NT2/D1 (cell line): Measurements from ENCODE around the gene YY1.
"Not testable (repeated sequence)": the region's sequence is repeated elsewhere in the genome, so short reads cannot be mapped to it uniquely, and the experiment has no call there.

ENCODE experiments used
- DNase-seq: peaks from one replicate; pipeline ENCODE4 v3.0.0-alpha.2; 2011; ENCODE audit warnings: low read depth, low spot score
- H3K27me3 ChIP-seq: 2 replicates; pipeline ENCODE4 v1.6.0; 2011; ENCODE audit warnings: mild to moderate bottlenecking; ENCODE audit not compliant: insufficient read length, insufficient read depth
- H3K36me3 ChIP-seq: 2 replicates; pipeline ENCODE4 v1.6.1; 2011; ENCODE audit warnings: mild to moderate bottlenecking, low read length, mixed read lengths; ENCODE audit not compliant: insufficient read depth, insufficient read length
- H3K4me1 ChIP-seq: 2 replicates; pipeline ENCODE4 v1.5.1; 2011; ENCODE audit not compliant: insufficient read depth, insufficient read length
- H3K4me3 ChIP-seq: 2 replicates; pipeline ENCODE4 v1.5.1; 2011; ENCODE audit warnings: low read depth; ENCODE audit not compliant: insufficient read length
- H3K9ac ChIP-seq: 2 replicates; pipeline ENCODE4 v1.6.0; 2011; ENCODE audit warnings: low read depth; ENCODE audit not compliant: insufficient read length
- H3K9me3 ChIP-seq: 2 replicates; pipeline ENCODE4 v1.5.1; 2011; ENCODE audit warnings: mild to moderate bottlenecking, low read length; ENCODE audit not compliant: insufficient read depth
- SUZ12 ChIP-seq: IDR thresholded peaks from 2 replicates; pipeline ENCODE4 v1.6.1; 2011; ENCODE audit not compliant: insufficient read length, insufficient read depth; ENCODE audit errors: extremely low read depth
- YY1 ChIP-seq: IDR thresholded peaks from 2 replicates; pipeline ENCODE4 v1.6.1; 2011; ENCODE audit not compliant: insufficient read length, insufficient read depth
- ZNF274 ChIP-seq: IDR thresholded peaks from 2 replicates; pipeline ENCODE4 v1.6.1; 2011; ENCODE audit warnings: mild to moderate bottlenecking, low read depth, low read length

Gene YY1

DNA sequence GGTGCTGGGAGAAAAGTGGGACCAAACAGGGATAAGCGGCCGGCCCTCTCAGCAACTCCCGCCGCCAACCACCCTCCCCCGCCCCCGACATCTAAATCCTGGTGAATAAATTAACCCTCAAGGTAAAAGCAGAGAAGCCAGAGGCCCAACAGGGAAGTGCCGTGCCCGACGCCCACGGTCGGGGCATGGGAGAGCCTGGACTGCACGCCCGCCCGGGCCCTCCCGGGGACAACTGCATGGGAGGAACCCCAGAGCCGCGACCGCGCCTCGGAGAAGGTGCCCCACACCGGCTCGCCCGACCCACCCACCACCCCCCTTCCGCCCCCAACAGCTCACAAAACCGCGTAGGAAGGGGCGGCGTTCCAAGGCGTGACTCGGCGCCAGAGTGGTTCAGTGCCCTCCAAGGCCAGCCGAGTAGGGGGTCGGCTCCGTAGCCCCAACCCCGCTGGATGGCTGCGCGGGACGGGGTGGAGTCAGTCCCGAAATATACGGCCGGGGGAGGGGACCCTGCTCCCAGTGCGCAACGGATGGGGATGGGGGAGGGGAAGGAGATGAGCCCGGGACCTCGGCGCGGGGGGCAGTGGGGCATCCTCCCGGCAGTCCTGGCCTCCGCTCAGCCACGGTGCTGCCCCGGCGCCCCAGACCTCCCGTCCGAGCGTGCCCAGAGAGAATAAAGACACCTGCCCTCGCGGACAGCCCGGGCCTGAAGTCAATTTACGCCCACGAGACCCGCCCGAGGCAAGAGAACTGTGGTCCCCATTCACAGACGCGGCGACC is 66.6 kb downstream of the YY1 start:
- TF ChIP-seq YY1, result no peak
- no peak for TF ChIP-seq ZNF274
- no peak for TF ChIP-seq SUZ12
- peak overlapping the region; percentile 85 for H3K9ac ChIP-seq
- DNase-seq, result no peak

DNA sequence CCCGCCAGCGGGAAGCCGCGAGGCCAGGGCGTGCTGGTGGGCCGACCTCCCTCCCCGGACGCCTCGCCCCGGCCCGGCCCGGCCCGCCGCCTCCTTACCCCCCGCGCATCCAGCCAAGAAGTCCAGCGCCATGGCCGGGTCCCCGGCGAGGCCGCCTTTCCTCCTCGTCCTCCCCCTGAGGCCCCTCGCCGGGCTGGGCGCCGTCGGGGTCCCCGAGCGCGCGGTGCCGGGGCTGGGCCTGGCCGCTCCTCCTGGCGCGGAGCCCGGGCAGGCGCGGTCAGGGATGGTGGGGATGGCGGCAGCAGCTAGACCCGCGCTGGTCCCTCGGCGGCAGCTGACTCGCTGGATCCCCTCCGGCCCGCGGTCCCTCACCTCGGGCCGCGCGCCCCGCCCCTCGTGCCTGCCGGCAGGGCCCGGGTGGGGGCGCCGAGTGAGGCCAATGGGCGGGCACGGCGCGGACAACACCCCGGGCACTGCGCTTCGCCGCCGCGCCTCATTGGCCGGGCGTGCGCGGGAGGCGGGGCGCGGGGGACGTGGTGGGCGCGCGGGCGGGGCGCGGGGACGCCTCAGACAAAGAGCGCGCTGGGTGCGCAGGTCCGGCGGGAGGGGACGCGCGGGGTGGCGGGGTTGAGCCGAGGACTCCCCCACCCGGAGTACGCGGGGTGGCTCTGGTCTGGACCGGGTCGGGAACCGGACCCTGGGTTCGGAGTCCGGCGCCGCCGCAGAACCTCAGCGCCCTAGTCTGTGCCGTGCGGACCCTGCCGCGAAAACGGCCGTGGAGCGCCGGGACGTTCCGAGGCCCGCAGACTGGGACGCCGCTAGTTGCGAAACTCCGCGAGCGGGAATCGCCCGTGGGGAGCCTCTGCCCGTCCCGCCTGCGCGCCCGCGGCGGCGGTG is 67.4 kb downstream of the YY1 start, which contains the start of gene SLC25A29:
Gene SLC25A29 (minus strand): TSS at position 344 of the 897 bp plus-strand sequence. CDS start 212 bp downstream, at position 132.
- H3K4me1 ChIP-seq, result peaks cover 20% of the 10 kb centered on the region
- DNase-seq, result peak; percentile 66
- H3K4me3 ChIP-seq, result peak within 1 kb of the TSS; percentile 76
- H3K9ac ChIP-seq, result peak within 1 kb of the TSS; percentile 90
- no peaks in the 10 kb centered on the region for H3K27me3 ChIP-seq
- TF ChIP-seq SUZ12, result no peak
- no peak for TF ChIP-seq ZNF274
- no peak for TF ChIP-seq YY1
- H3K36me3 ChIP-seq, result peaks cover 7% of the 10 kb centered on the region
- H3K9me3 ChIP-seq, result no peaks in the 10 kb centered on the region

More for the DNA sequence above, 66.6 kb downstream of the YY1 start:
- peak overlapping the region; percentile 76 for H3K4me3 ChIP-seq
- no peaks in the 10 kb centered on the region for H3K27me3 ChIP-seq
- peaks cover 7% of the 10 kb centered on the region for H3K36me3 ChIP-seq
- no peaks in the 10 kb centered on the region for H3K9me3 ChIP-seq
- peaks cover 15% of the 10 kb centered on the region for H3K4me1 ChIP-seq

DNA sequence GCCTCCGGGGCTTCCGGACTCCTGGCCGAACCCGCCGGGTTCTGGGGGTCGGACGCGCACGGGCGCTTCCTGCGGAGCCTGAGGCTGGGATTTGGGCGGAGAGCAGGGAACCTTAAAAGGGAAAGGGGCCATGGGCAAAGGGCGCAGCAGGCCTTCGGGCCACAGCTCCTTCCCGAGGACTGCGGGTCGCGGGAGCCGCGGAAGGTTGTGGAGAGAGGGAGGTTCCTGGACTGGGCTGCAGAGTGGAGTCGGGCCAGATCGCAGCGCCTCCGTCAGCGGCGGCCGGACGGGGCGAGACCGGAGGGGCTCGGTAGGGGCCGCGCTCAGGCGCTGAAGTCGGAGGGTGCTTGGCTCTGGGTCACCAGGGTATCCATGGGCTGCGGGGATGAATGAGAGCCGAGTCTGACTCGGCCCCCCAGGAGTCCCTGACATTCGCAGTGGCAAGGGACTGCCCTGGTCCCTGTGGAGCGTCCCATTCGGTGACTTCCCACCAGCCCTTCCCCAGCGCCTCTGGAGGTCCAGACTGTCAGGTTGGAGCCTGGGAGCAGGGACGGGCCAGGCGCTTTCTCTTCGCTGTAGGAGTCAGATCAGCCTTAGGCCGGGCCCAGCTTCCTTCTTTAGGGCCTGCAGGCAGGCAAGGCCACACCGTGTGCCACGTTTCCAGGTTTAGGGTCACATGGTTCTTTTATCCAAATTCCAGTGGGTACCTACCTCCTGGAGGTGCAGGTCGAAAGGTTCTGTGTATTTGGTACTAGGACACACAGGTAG is 68.2 kb downstream of the YY1 start:
- no peaks in the 10 kb centered on the region for H3K9me3 ChIP-seq
- no peaks in the 10 kb centered on the region for H3K27me3 ChIP-seq
- DNase-seq, result no peak
- peaks cover 7% of the 10 kb centered on the region for H3K36me3 ChIP-seq
- peaks cover 21% of the 10 kb centered on the region for H3K4me1 ChIP-seq
- no peak for TF ChIP-seq YY1
- TF ChIP-seq ZNF274, result no peak
- TF ChIP-seq SUZ12, result no peak
- H3K4me3 ChIP-seq, result peak overlapping the region; percentile 75
- H3K9ac ChIP-seq, result peak overlapping the region; percentile 90

DNA sequence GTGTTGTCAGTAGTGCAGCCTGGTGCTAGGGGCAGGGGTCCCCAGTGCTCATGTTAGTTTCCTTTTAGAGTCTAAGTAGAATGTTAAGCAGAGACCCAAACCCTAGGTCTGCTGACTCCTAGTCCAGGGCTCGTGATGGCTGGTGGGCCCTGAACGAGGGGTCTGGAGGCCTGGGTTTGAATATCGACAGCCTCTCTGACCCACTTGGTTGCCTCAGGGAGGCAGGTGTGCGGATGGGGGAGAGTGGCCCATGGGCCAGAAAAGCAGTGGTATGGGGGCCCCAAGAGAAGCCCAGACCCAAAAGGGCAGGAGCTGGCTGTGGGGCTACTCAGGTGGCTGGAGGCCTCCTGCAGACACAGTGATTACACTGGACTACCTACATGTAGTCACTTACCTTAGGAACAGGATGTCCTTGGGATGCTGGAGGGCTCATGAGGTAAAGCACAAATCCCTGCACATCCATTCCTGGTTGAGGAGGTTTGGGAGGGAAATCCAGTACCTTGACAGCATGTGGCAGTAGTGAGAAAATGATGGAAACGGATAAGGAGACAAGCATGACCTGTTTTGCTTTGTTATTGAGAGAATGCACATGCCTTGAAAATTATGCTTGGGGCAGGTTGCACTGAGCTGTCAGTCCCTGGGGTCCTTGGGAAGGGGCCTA is 69.0 kb downstream of the YY1 start:
- no peak for DNase-seq
- Histone ChIP-seq H3K9me3 (no peaks in the 10 kb centered on the region), H3K4me3 (peak overlapping the region; percentile 75), H3K9ac (peak overlapping the region; percentile 90), H3K27me3 (no peaks in the 10 kb centered on the region), H3K36me3 (peaks cover 7% of the 10 kb centered on the region), H3K4me1 (peaks cover 21% of the 10 kb centered on the region)
- TF ChIP-seq YY1 (no peak), ZNF274 (no peak), SUZ12 (no peak)

DNA sequence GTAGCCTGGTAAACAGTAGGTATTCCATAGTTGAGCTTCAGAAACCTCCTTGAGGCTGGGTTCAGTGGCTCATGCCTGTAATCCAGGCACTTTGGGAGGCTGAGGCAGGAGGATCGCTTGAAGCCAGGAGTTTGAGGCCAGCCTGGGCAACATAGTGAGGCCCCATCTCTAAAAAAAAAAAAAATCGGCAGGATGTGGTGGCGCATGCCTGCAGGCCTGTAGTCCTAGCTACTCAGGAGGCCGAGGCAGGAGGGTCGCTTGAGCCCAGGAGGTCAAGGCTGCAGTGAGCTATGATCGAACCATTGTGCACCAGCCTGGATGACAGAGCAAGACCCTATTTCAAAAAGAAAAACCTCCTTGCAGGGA is 69.5 kb downstream of the YY1 start:
- not testable (repeated sequence) for H3K4me3 ChIP-seq, H3K9ac ChIP-seq, DNase-seq, H3K36me3 ChIP-seq, H3K27me3 ChIP-seq, H3K9me3 ChIP-seq
- peaks cover 18% of the 10 kb centered on the region for H3K4me1 ChIP-seq

DNA sequence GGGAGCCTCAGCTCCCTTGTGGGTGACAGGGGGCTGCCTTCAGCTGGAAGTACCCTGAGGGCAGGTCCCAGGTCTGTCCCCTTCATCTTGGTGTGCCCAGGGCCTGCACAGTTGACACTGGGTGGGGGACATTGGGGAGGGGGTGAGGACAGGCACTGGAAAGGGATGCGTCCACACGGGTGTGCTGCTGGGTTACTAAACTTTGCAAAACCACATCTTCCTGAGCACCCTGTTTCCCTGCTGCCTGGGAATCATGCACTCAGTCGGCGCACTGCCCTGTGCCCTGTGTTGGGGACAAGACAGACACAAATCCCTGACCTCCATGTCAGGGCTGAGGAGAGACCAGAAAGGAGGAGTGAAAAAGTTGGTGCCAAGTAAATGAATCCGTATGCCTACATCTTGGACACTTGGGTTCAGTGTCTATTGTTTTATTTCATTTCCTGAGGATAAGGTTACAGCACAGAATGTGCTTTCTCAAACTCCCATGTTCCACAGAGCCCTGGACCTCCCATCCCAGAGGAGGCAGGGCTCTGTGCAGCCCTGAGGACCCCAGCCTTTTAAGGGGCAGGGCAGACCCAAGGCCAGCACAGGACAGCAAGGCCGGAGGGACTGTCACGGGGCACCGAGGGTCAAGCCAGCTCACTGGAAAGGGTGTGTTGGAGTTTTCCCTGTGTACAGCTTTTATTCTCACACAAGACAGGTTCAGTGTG is 70.2 kb downstream of the YY1 start:
- Histone ChIP-seq H3K36me3 (peaks cover 2% of the 10 kb centered on the region), H3K4me3 (no peak overlapping the region), H3K4me1 (peaks cover 16% of the 10 kb centered on the region), H3K27me3 (no peaks in the 10 kb centered on the region), H3K9me3 (no peaks in the 10 kb centered on the region), H3K9ac (peak overlapping the region; percentile 23)
- TF ChIP-seq YY1, result no peak
- no peak for TF ChIP-seq SUZ12
- no peak for TF ChIP-seq ZNF274
- DNase-seq, result no peak

DNA sequence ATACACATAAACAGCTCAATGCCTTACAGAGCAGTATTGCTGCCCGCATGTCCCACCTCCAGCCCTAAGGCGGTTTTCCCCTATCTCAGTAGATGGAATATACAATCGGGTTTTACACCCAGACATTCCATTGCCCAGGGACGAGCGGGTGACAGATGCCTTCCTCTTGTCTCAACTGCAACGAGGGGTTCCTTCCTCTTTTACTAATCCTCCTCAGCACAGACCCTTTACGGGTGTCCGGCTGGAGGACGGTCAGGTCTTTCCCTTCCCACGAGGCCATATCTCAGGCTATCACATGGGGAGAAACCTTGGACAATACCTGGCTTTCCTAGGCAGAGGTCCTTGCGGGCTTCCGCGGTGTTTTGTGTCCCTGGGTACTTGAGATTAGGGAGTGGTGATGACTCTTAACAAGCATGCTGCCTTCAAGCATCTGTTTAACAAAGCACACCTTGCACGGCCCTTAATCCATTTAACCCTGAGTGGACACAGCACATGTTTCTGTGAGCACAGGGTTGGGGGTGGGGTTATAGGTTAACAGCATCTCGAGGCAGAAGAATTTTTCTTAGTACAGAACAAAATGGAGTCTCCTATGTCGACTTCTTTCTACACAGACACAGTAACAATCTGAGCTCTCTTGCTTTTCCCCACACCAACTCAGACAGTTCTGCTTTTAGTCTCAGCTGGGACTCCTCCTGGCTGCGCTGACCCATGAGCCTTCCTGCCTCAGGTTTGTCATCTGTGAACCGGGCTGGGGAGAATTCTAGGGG is 73.3 kb downstream of the YY1 start:
- Histone ChIP-seq H3K9ac (peak overlapping the region; percentile 10), H3K4me1 (peaks cover 12% of the 10 kb centered on the region)
- DNase-seq, H3K9me3 ChIP-seq, H3K27me3 ChIP-seq, H3K36me3 ChIP-seq, H3K4me3 ChIP-seq: not testable (repeated sequence)
